ENCODE results near the gene PREPL.

PREPL gene

GRCh38 chr2:44305882-44306281 is 55.4 kb downstream of the PREPL start:
- no peaks in the 10 kb centered on the region for H3K9me3 ChIP-seq (ENCODE audit: control insufficient read depth, insufficient read depth, low read depth, low read length)
- no peaks in the 10 kb centered on the region for H3K36me3 ChIP-seq (ENCODE audit: control insufficient read depth in 2 of 2, insufficient read depth in 1 of 2, low read length in 2 of 2)
- H3K4me1 ChIP-seq (ENCODE audit: control insufficient read depth, insufficient read depth, low read length), result no peaks in the 10 kb centered on the region
- CTCF ChIA-PET, result interaction anchor here (0.7 kb wide), 1 partner anchor 262 kb away, joined by 3 read pairs; no protein-coding TSS in a partner anchor
- POLR2A ChIA-PET, result no interaction called here
- H3K27ac ChIP-seq (ENCODE audit: extremely low read depth, low read depth, low read length), result no peak overlapping the region
- no peak overlapping the region for H3K4me3 ChIP-seq (ENCODE audit: low read depth, low read length)
- no peak for TF ChIP-seq HIC1 (tag by site-specific recombination; IDR thresholded peaks at IDR 0.05)
- TF ChIP-seq ZBTB21 (tag by site-specific recombination; IDR thresholded peaks at IDR 0.05), result no peak
- no peak for TF ChIP-seq ZFP3 (tag by site-specific recombination; IDR thresholded peaks at IDR 0.05; ENCODE audit: low read depth)
- no peak for TF ChIP-seq IKZF3 (tag by site-specific recombination; IDR thresholded peaks at IDR 0.05)
- TF ChIP-seq ZNF777 (tag by site-specific recombination; IDR thresholded peaks at IDR 0.05; ENCODE audit: borderline replicate concordance), result no peak
- TF ChIP-seq ZFP37 (tag by site-specific recombination; IDR thresholded peaks at IDR 0.05), result no peak
- TF ChIP-seq ZNF10 (tag by site-specific recombination; IDR thresholded peaks at IDR 0.05), result no peak
- TF ChIP-seq ZNF692 (tag by site-specific recombination; IDR thresholded peaks at IDR 0.05), result no peak
- TF ChIP-seq YY1 (tag by site-specific recombination; IDR thresholded peaks at IDR 0.05), result no peak
- TF ChIP-seq ZNF324 (tag by site-specific recombination; IDR thresholded peaks at IDR 0.05), result no peak
- TF ChIP-seq BCL11A (tag by site-specific recombination; IDR thresholded peaks at IDR 0.05; ENCODE audit: low read depth), result no peak
- TF ChIP-seq ZBTB11 (tag by site-specific recombination; conservative IDR thresholded peaks at IDR 0.05; ENCODE audit: low read depth), result no peak
- TF ChIP-seq ZNF114 (tag by site-specific recombination; IDR thresholded peaks at IDR 0.05), result no peak
- no peak for TF ChIP-seq ZNF18 (tag by site-specific recombination; IDR thresholded peaks at IDR 0.05)
- TF ChIP-seq ZNF391 (tag by site-specific recombination; IDR thresholded peaks at IDR 0.05; ENCODE audit: borderline replicate concordance, low read depth), result no peak
- no peak for TF ChIP-seq ZXDB (tag by site-specific recombination; IDR thresholded peaks at IDR 0.05)
- TF ChIP-seq ZNF394 (tag by site-specific recombination; IDR thresholded peaks at IDR 0.05; ENCODE audit: borderline replicate concordance), result no peak

GRCh38 chr2:44304258-44304657 is 57.0 kb downstream of the PREPL start:
- POLR2A ChIA-PET, result no interaction called here
- no peaks in the 10 kb centered on the region; the same call in 1 of the 2 replicates for H3K4me1 ChIP-seq (ENCODE audit: control insufficient read depth, insufficient read depth, low read length)
- no peaks in the 10 kb centered on the region for H3K9me3 ChIP-seq (ENCODE audit: control insufficient read depth, insufficient read depth, low read depth, low read length)
- CTCF ChIA-PET, result no interaction called here
- H3K27ac ChIP-seq (ENCODE audit: extremely low read depth, low read depth, low read length), result no peak overlapping the region
- H3K4me3 ChIP-seq (ENCODE audit: low read depth, low read length), result no peak overlapping the region
- H3K36me3 ChIP-seq (ENCODE audit: control insufficient read depth in 2 of 2, insufficient read depth in 1 of 2, low read length in 2 of 2), result no peaks in the 10 kb centered on the region
- TF ChIP-seq YY1 (tag by site-specific recombination; IDR thresholded peaks at IDR 0.05), result no peak
- TF ChIP-seq ZIC2 (tag by site-specific recombination; IDR thresholded peaks at IDR 0.05), result no peak
- TF ChIP-seq ZSCAN23 (tag by site-specific recombination; IDR thresholded peaks at IDR 0.05), result no peak
- no peak for TF ChIP-seq HOXD13 (CRISPR knock-in tag; IDR thresholded peaks at IDR 0.05; ENCODE audit: borderline replicate concordance)
- no peak for TF ChIP-seq ZNF707 (tag by site-specific recombination; IDR thresholded peaks at IDR 0.05)
- no peak for TF ChIP-seq GLIS2 (tag by site-specific recombination; IDR thresholded peaks at IDR 0.05)
- no peak for TF ChIP-seq ZNF223 (tag by site-specific recombination; IDR thresholded peaks at IDR 0.05)
- no peak for TF ChIP-seq ZNF530 (tag by site-specific recombination; IDR thresholded peaks at IDR 0.05; ENCODE audit: low read depth)
- TF ChIP-seq ZNF654 (tag by site-specific recombination; IDR thresholded peaks at IDR 0.05; ENCODE audit: low read depth), result no peak
- TF ChIP-seq PBX3 (CRISPR knock-in tag; IDR thresholded peaks at IDR 0.05), result no peak
